ENCODE data around the gene ALOX12B. TPM values are rescaled to one million over a fixed set of nuclear protein-coding genes. Genes with fewer than 3 reads are reported as not detected.
A peak's percentile ranks its signal among the peaks of the same experiment; 100 is the strongest.
"Not testable (repeated sequence)": the region's sequence is repeated elsewhere in the genome, so short reads cannot be mapped to it uniquely, and the experiment has no call there.

ALOX12B gene
- total RNA-seq, 8 experiments from 2014 or later, result 0.13 to 0.16 TPM; not detected in 6

DNA sequence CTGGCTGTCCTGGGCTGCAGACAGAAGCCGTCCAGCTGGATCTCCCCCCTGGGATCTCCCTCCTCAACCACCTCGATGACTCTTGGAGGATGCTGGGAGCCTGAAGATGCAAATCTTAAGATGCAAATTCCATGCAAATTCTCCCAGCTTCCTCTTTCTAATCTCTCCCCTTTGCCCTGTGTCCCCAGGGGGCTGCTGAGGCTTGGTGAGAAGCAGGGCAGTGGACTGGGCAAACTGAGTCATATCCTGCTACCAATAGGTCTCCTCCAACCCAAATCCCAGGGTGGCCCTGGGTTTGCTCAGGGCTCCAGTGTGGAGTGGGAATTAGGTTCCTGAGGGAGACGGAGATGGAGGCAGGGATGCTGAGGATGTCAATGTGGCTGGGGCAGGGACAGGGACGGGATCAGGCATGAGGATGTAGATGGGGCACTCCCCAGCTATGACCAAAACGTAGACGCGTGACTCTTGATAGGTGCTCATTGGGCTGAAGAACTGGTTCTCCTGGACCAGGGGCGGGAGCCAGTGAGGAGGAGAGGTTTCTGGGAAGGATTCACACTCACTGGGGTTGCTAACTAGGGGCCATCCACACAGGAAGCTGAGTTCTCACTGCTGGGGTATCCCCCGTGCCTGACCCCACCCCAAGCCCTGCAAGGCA is 3.6 kb upstream of the ALOX12B start:
- peak in 1 of 8 experiments; percentile 29 for ATAC-seq (replicated peaks in 6 of 8)
- 0 to 59% (median 29%) methylated on average over 1 to 3 of the region's 9 CpGs; no CpG with 5 or more reads in 6 of the 10 experiments for WGBS, 10 experiments
- no peak overlapping the region for H3K27ac ChIP-seq
- H3K4me1 ChIP-seq (replicated peaks in 1 of 2), result no peaks in the 10 kb centered on the region
- in situ Hi-C loops (cut with MboI; ENCODE audit: low pct_unique_long_range_greater_than_20kb in 2 of 9, low sequenced_read_pairs in 9 of 9, unreplicated experiment in 9 of 9), result loop anchor here in 2 of 9 experiments (25.0 kb wide), 1 partner anchor 696 kb away; the partner anchor contains the start of gene MFSD6L (in 2 of the 2)
- no peak overlapping the region for H3K4me3 ChIP-seq

DNA sequence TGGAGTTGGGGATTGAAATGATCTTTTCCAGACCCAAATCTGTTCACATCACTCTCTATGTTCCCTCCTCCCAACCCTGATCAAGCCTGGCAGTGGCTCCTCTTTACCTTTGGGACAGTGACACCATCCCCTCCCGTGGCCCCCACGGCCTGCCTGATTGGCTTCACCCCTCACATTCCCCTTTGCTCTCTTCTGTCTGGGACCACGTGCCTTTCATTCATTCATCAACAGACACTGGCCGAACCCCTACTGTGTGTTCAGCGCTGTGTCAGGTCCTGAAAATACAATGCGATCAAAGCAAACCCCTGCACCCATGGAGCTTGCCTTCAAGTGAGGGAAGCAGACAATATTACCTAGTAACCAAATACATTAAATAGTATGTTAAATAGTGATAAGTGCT is 2.2 kb upstream of the ALOX12B start:
- Histone ChIP-seq H3K4me1 (replicated peaks in 1 of 2) (no peaks in the 10 kb centered on the region), H3K4me3 (no peak overlapping the region), H3K27ac (no peak overlapping the region)
- WGBS, 10 experiments, result 29 to 77% (median 41%) methylated on average over 3 to 6 of the region's 6 CpGs; no CpG with 5 or more reads in 6 of the 10 experiments
- no peak for ATAC-seq (replicated peaks in 6 of 8)
- in situ Hi-C loops (cut with MboI; ENCODE audit: low pct_unique_long_range_greater_than_20kb in 2 of 9, low sequenced_read_pairs in 9 of 9, unreplicated experiment in 9 of 9), result loop anchor here in 2 of 9 experiments (25.0 kb wide), 1 partner anchor 698 kb away; the partner anchor contains the start of gene MFSD6L (in 2 of the 2)

DNA sequence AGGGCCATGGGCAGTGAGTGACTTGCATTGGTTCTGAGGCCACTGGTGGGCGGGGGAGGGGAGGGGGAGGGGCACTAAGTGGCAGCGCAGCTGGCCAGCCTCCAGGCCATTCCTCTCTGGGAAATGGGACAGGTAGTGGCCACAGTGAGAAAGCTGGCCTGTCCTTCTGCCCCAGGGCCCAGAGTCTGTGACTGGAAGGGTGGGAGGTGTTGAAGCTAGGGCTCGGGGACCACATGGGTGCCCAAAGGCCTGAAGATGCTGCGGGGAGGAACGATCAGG is 375 bp upstream of the ALOX12B start:
- H3K4me1 ChIP-seq (replicated peaks in 1 of 2), result no peaks in the 10 kb centered on the region
- no peak for ATAC-seq (replicated peaks in 6 of 8)
- no peak overlapping the region for H3K4me3 ChIP-seq
- WGBS, 10 experiments, result 20 to 100% (median 64%) methylated on average over 1 to 3 of the region's 5 CpGs; no CpG with 5 or more reads in 2 of the 10 experiments
- in situ Hi-C loops (cut with MboI; ENCODE audit: low pct_unique_long_range_greater_than_20kb in 2 of 9, low sequenced_read_pairs in 9 of 9, unreplicated experiment in 9 of 9), result loop anchor here in 2 of 9 experiments (25.0 kb wide), 1 partner anchor 699 kb away; the partner anchor contains the start of gene MFSD6L (in 2 of the 2)
- no peak overlapping the region for H3K27ac ChIP-seq

DNA sequence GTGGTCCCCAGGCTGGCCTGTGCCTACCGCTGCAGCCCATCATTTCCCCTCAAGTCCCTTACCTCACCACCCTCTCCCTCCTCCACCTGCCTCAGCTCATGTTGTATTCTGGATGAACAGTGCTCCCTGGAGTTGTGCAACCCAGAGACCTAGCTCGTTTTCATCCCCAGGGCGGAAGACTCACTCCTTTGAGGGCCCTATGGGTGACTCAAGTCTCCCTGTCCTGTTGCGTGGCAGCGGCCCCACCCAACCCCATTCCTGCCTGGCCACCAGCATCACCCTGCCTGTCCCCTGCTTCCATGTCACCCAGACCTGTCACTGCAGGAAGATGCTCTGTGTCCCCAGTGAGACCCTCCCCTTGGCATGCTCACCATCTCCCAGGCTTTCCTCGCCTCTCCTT is 3.3 kb downstream of the ALOX12B start:
- in situ Hi-C loops (cut with MboI; ENCODE audit: low pct_unique_long_range_greater_than_20kb in 2 of 9, low sequenced_read_pairs in 9 of 9, unreplicated experiment in 9 of 9), result loop anchor here in 2 of 9 experiments (25.0 kb wide), 1 partner anchor 703 kb away; the partner anchor contains the start of gene MFSD6L (in 2 of the 2)
- ATAC-seq (replicated peaks in 6 of 8), result no peak
- no peaks in the 10 kb centered on the region for H3K4me1 ChIP-seq (replicated peaks in 1 of 2)
- 49 to 89% (median 60%) methylated on average over 1 to 5 of the region's 6 CpGs; no CpG with 5 or more reads in 5 of the 10 experiments for WGBS, 10 experiments
- H3K4me3 ChIP-seq, result no peak overlapping the region
- H3K27ac ChIP-seq, result no peak overlapping the region

DNA sequence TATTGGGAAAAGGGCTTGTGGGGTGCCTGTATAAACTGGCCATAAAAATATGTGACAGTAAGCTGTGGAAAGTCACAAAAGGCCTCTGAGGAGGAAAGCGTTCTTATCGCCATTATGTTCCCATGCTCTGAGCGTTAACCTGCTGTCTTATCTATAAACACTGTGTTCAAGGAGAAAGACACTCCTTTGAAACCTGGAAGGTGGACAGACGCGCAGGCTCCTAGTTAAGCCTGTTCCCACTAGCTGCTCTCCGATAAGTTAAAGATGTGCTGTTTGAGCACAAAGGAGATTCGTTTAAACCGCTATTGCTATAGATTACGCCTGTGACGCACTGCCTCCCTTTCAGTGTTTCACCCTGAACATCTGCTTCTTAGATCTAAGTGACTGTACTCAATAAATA is 5.2 kb downstream of the ALOX12B start:
- H3K4me1 ChIP-seq (replicated peaks in 1 of 2), result no peaks in the 10 kb centered on the region
- ATAC-seq (replicated peaks in 6 of 8), result no peak
- no peak overlapping the region for H3K4me3 ChIP-seq
- 28 to 96% (median 90%) methylated on average over 2 to 10 of the region's 10 CpGs; no CpG with 5 or more reads in 1 of the 10 experiments for whole genome bisulfite sequencing, 10 experiments
- no peak overlapping the region for H3K27ac ChIP-seq
- in situ Hi-C loops (cut with MboI; ENCODE audit: low pct_unique_long_range_greater_than_20kb in 2 of 9, low sequenced_read_pairs in 9 of 9, unreplicated experiment in 9 of 9), result loop anchor here in 2 of 9 experiments (25.0 kb wide), 1 partner anchor 705 kb away; the partner anchor contains the start of gene MFSD6L (in 2 of the 2)

DNA sequence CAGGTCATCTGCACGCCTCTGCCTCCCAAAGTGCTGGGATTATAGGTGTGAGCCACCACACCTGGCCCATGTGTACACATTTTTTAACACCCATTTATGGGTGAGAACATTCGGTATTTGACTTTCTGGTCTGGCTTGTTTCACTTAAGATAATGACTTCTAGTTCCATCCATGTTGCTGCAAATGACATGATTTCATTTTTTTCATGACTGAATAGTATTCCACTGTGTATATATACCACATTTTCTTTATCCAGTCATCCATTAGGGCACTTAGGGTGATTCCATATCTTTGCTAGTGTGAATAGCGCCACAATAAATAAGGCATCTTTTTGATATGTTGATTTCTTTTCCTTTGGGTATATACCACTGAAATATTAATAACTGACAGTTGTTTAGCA is 5.6 kb downstream of the ALOX12B start:
- 40 to 100% (median 95%) methylated on average over 1 to 3 of the region's 3 CpGs; no CpG with 5 or more reads in 1 of the 10 experiments for WGBS, 10 experiments
- Histone ChIP-seq H3K4me3 (no peak overlapping the region), H3K4me1 (replicated peaks in 1 of 2) (no peaks in the 10 kb centered on the region), H3K27ac (no peak overlapping the region)
- no peak for ATAC-seq (replicated peaks in 6 of 8)
- in situ Hi-C loops (cut with MboI; ENCODE audit: low pct_unique_long_range_greater_than_20kb in 2 of 9, low sequenced_read_pairs in 9 of 9, unreplicated experiment in 9 of 9), result loop anchor here in 2 of 9 experiments (25.0 kb wide), 1 partner anchor 705 kb away; the partner anchor contains the start of gene MFSD6L (in 2 of the 2)

DNA sequence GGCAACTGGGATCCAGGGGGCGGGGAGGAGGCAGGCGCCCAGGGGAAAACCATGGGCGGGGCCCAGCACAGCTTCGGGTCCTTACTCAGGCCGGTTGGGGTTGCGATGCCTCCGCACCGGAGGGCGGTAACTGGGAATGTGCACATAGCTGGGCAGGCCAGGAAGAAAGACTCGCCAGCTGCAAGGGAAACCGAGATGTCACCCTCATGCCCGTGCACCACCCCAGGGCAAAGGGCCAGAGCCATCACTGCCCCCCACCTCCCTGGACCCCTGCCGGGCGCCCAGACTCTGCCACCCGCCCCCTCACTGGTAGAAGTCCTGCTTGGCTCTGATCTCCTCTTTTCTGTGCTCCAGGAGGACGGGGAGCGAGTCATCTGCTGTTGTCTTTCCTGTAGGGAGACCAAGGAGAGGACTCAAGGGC is 6.7 kb downstream of the ALOX12B start:
- in situ Hi-C loops (cut with MboI; ENCODE audit: low pct_unique_long_range_greater_than_20kb in 2 of 9, low sequenced_read_pairs in 9 of 9, unreplicated experiment in 9 of 9), result loop anchor here in 2 of 9 experiments (25.0 kb wide), 1 partner anchor 706 kb away; the partner anchor contains the start of gene MFSD6L (in 2 of the 2)
- Histone ChIP-seq H3K27ac (no peak overlapping the region), H3K4me3 (no peak overlapping the region), H3K4me1 (replicated peaks in 1 of 2) (no peaks in the 10 kb centered on the region)
- ATAC-seq (replicated peaks in 6 of 8), result peak in 3 of 8 experiments; percentile 11 to 72 (median 45)
- WGBS, 10 experiments, result 90% methylated on average over 2 of the region's 17 CpGs; no CpG with 5 or more reads in 9 of the 10 experiments

DNA sequence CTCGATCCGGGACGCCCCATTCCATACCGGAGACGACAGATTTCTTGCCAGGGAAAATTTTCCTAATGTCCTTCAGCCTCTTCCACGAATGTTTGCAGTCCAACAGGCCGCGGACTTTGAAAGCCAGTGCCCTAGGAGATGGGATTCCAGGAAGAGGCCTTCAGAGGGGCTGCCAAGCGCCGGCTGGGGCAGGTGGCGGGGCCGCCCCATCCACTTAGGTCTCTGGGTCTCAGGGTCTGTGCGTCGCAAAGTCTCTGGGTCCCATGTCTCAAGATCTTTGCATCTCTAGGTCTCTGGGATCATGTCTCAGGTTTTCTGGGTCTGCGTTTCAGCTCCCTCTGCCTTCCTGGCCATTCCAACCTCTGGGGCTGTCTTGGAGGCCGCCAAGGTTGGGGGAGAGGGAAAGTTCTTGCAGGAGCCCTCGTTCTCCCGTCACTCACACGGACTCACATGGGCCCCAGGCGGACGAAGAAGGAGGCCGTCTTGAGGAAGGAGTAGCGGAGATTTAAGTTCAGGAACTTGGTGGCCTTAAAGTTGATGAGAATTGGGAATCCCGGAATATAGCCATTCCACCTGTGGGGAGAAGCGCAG is 7.2 kb downstream of the ALOX12B start:
- Histone ChIP-seq H3K4me1 (replicated peaks in 1 of 2) (no peaks in the 10 kb centered on the region), H3K27ac (no peak overlapping the region), H3K4me3 (peak overlapping the region in 4 of 5 donors; percentile 35 to 38 (median 36))
- 0 to 35% (median 5%) methylated on average over 1 to 6 of the region's 25 CpGs; no CpG with 5 or more reads in 6 of the 10 experiments for WGBS, 10 experiments
- in situ Hi-C loops (cut with MboI; ENCODE audit: low pct_unique_long_range_greater_than_20kb in 2 of 9, low sequenced_read_pairs in 9 of 9, unreplicated experiment in 9 of 9), result loop anchor here in 2 of 9 experiments (25.0 kb wide), 1 partner anchor 707 kb away; the partner anchor contains the start of gene MFSD6L (in 2 of the 2)
- ATAC-seq (replicated peaks in 6 of 8), result peak in 7 of 8 experiments; percentile 14 to 32 (median 21)

DNA sequence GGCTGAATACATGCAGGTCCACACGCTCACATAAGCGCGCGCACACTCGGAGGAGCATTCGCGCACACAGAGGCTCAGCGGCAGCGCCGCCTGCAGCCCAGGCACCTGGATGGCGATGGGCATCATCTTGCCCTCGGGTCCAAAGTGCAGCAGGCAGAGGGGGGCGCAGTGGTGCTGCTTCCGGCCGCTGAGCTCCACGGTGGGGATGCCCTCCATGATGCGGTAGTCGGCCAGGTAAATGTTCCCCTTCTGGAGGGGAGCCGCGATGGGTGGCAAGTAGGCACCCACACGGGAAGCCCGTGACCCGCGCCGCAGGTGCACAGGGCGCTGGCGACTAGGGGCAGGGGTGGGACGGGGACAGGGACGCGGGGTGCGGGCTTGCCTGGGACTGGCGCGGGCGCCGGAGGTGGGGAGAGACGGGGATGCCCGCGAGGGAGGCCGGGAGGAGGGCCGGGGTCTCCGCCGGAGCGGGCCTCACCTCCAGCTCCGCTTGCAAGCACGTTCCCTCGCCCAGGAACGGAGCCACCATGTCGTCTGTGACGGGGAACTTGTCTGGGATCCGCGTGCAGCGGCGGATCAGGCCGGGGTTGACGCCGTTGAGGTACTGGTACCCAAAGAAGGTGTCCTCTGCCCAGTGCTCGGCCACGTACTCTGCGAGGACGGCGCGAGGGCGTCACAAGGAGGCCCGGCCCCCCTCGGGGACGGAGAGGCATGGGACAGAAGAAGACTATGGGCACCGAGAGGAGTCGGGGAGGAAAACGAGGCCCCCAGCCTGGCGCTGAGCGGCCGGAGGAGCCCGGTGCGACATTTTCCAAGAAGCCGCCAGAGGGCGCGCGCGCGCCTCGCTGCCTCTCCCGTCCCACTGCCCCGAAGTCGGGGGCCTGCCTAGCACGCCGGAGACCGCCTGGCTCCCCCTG is 8.0 kb downstream of the ALOX12B start:
- peak; percentile 88 to 94 (median 90) for ATAC-seq (replicated peaks in 6 of 8)
- Histone ChIP-seq H3K4me1 (replicated peaks in 1 of 2) (no peaks in the 10 kb centered on the region), H3K4me3 (peak overlapping the region; percentile 18 to 38 (median 36)), H3K27ac (no peak overlapping the region)
- in situ Hi-C loops (cut with MboI; ENCODE audit: low pct_unique_long_range_greater_than_20kb in 2 of 9, low sequenced_read_pairs in 9 of 9, unreplicated experiment in 9 of 9), result loop anchor here in 2 of 9 experiments (25.0 kb wide), 1 partner anchor 708 kb away; the partner anchor contains the start of gene MFSD6L (in 2 of the 2)
- WGBS, 10 experiments, result 0 to 17% (median 3%) methylated on average over 4 to 6 of the region's 87 CpGs; no CpG with 5 or more reads in 5 of the 10 experiments

DNA sequence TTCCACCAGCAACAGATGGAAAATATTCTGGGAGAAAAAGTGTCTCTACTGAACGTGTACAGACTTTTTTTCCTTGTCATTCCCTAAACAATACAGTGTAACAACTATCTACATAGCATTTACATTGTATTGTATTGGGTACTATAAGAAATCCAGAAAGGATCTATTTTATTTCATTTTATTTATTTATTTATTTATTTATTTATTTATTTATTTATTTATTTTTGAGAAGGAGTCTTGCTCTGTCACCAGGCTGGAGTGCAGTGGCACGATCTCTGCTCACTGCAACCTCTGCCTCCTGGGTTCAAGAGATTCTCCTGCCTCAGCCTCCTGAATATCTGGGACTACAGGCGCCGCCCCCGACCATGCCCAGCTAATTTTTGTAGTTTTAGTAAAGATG is 9.6 kb downstream of the ALOX12B start:
- not testable (repeated sequence) for H3K4me1 ChIP-seq (replicated peaks in 1 of 2); H3K4me3 ChIP-seq; H3K27ac ChIP-seq; ATAC-seq (replicated peaks in 6 of 8)
- in situ Hi-C loops (cut with MboI; ENCODE audit: low pct_unique_long_range_greater_than_20kb in 2 of 9, low sequenced_read_pairs in 9 of 9, unreplicated experiment in 9 of 9), result loop anchor here in 2 of 9 experiments (25.0 kb wide), 1 partner anchor 709 kb away; the partner anchor contains the start of gene MFSD6L (in 2 of the 2)
- WGBS, 10 experiments, result 20 to 100% (median 51%) methylated on average over 1 to 4 of the region's 5 CpGs; no CpG with 5 or more reads in 1 of the 10 experiments

DNA sequence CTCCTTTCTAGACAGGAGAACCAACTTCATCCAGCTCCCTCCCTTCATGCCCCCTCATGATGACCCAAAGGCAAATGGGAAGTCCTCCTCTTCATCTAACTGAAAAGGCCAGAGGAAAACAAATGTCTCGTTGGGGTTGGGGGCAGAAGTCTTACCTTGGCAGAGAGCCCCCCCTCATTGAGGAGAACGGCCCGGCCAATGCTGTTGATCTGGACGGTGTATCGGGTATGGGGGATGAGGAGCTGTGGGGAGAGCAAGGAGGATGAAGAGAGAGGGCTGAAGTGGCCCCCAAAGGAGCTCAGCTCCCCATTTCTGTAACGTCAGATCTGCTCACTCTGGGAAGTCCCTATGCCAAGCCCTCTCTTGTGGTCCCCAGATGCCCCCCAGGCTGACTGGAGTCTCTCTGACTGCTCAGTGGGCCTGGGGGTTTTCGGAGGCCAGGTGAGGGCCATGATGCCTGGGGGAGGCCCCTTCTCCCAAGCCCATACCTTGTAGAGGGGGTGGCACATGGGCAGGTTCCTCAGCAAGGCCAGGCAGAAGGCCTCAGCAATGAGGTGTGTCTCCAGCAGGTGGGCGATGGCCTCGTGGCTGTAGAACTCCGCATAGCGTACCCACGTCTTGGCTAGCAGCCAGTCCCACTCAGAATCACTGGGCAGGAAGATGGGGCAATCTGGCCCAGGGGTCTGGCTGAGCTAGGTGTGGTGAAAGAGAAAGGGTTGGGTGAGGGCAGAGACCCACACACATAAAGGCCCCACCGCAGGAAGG is 10.8 kb downstream of the ALOX12B start:
- Histone ChIP-seq H3K27ac (no peak overlapping the region), H3K4me1 (replicated peaks in 1 of 2) (peaks cover 3 to 10% of the 10 kb centered on the region in 2 donors), H3K4me3 (no peak overlapping the region)
- no peak for ATAC-seq (replicated peaks in 6 of 8)
- in situ Hi-C loops (cut with MboI; ENCODE audit: low pct_unique_long_range_greater_than_20kb in 2 of 9, low sequenced_read_pairs in 9 of 9, unreplicated experiment in 9 of 9), result loop anchor here in 2 of 9 experiments (25.0 kb wide), 1 partner anchor 711 kb away; the partner anchor contains the start of gene MFSD6L (in 2 of the 2)
- WGBS, 10 experiments, result 33 to 80% (median 67%) methylated on average over 1 to 9 of the region's 13 CpGs; no CpG with 5 or more reads in 5 of the 10 experiments

Data from motor neuron (in vitro differentiated cells).